Measurements from ENCODE around the gene CYTH2. TPM values are rescaled to one million over a fixed set of nuclear protein-coding genes. Genes with fewer than 3 reads are reported as not detected.
A peak's percentile ranks its signal among the peaks of the same experiment; 100 is the strongest.

The CYTH2 gene
- polyA plus RNA-seq, 1 of the 3 experiments (the other 2 are of a cell fraction): 69.5 TPM

DNA sequence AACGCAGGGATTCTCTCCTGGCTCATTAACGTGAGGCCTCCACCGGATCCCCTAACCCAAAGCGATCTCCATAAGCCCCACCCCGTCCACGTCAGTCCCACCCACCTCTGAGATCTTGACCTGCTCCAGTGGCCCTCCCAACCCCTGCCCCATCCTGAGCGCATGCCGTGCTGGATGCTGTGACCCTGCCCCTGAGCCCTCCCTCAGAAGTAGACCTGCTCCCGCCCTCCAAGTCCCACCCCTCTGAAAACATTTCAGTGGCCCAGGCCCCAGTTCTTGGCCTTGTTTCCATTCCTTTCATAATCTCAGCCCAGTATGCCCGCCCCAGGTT lies 22.6 kb downstream of the CYTH2 start:
- no peak for DNase-seq
- peaks cover 36% of the 10 kb centered on the region for H3F3A ChIP-seq (replicated peaks; ENCODE audit: insufficient read depth)
- no peaks in the 10 kb centered on the region for H4K20me1 ChIP-seq (ENCODE audit: insufficient read depth)
- WGBS (ENCODE audit: low lambda C conversion rate): 94% methylated on average over 5 of the region's 10 CpGs
- H3K36me3 ChIP-seq (replicated peaks in 1 of 2; ENCODE audit: control insufficient read depth in 1 of 2, insufficient read depth in 2 of 2, low read length in 1 of 2): peaks cover 0 to 11% of the 10 kb centered on the region in 2 experiments
- POLR2A ChIA-PET: no interaction called here
- CTCF ChIA-PET: interaction anchor here (15.9 kb wide), 1 partner anchor 95 kb away, joined by 230 read pairs; no protein-coding TSS in a partner anchor
- no peak overlapping the region for H3K9ac ChIP-seq
- no peak overlapping the region for H3K27ac ChIP-seq (ENCODE audit: low read depth in 2 of 2, low read length in 1 of 2)
- no peaks in the 10 kb centered on the region for H3K9me3 ChIP-seq
- no peak overlapping the region for H3K4me3 ChIP-seq (ENCODE audit: low read depth in 2 of 2, low read length in 1 of 2)
- no peak overlapping the region for H2AFZ ChIP-seq (ENCODE audit: low read depth)
- H3K4me2 ChIP-seq: no peak overlapping the region
- H3K9me2 ChIP-seq: no peaks in the 10 kb centered on the region
- TF ChIP-seq RCOR1 (IDR thresholded peaks at IDR 0.05; ENCODE audit: low read length) (no peak), ZBTB33 (IDR thresholded peaks at IDR 0.05; ENCODE audit: borderline replicate concordance, low read depth) (no peak), EZH2phosphoT487 (IDR thresholded peaks at IDR 0.05; ENCODE audit: borderline replicate concordance, low read depth) (no peak), SIN3A (IDR thresholded peaks at IDR 0.05; ENCODE audit: borderline replicate concordance, low read depth, low read length) (no peak), FOXJ3 (CRISPR knock-in tag; IDR thresholded peaks at IDR 0.05) (no peak), RAD21 (IDR thresholded peaks at IDR 0.05; ENCODE audit: low read length) (no peak), RXRA (IDR thresholded peaks at IDR 0.05; ENCODE audit: borderline replicate concordance, low read depth) (no peak), FOXM1 (IDR thresholded peaks at IDR 0.05; ENCODE audit: low read depth) (no peak), RFX5 (IDR thresholded peaks at IDR 0.05; ENCODE audit: low read length) (no peak)
- TF ChIP-seq, protein P1, sequence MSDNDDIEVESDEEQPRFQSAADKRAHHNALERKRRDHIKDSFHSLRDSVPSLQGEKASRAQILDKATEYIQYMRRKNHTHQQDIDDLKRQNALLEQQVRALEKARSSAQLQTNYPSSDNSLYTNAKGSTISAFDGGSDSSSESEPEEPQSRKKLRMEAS (IDR thresholded peaks at IDR 0.05; ENCODE audit: low read depth): no peak
- TF ChIP-seq, protein P2, sequence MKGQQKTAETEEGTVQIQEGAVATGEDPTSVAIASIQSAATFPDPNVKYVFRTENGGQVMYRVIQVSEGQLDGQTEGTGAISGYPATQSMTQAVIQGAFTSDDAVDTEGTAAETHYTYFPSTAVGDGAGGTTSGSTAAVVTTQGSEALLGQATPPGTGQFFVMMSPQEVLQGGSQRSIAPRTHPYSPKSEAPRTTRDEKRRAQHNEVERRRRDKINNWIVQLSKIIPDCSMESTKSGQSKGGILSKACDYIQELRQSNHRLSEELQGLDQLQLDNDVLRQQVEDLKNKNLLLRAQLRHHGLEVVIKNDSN (IDR thresholded peaks at IDR 0.05; ENCODE audit: borderline replicate concordance, low read depth): no peak
- H3K4me1 ChIP-seq (ENCODE audit: control insufficient read depth in 1 of 2, insufficient read depth in 2 of 2, low read depth in 1 of 2, low read length in 1 of 2): peaks cover 10 to 22% of the 10 kb centered on the region in 2 experiments; a peak in 3 of 4 replicates
- peaks cover 11% of the 10 kb centered on the region; the same call in 1 of the 2 replicates for H3K79me2 ChIP-seq (ENCODE audit: insufficient read depth)
- H3K27me3 ChIP-seq (ENCODE audit: insufficient read depth): no peaks in the 10 kb centered on the region

DNA sequence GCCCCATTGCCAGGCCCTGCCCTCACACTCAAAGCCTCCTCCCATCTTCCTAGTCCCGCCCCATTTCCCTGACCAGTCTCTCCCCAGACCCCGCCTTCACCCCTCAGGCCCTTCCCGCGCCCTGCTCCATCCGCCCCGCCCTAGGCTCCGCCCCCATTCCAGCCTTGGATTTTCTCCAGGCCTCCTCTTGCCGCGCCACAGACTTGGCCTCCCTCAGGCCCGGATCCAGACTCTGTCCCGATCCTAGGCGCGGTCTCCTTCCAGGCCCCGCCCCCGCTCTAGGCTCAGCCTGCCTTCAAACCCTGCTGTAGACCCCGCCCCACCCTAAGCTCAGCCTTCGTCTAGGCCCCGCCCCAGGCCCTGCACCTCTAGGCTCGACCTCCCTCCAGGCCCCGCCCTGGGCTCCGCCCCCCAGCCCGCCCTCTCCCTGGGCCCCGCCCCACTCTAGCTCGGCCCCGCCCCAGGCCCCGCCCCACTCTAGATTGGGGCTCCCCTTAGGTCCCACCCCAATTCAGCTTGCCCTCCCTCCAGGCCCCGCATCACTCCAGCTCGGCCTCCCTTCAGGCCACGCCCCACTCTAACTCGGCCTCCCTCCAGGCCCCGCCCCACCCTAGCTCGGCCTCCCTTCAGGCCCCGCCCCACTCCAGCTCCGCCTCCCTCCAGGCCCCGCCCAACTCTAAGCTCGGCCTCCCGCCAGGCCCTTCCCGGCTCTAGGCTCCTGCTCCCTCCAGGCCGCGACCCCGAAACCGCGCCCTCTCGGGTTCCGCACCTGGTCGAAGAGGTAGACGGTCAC lies 24.0 kb downstream of the CYTH2 start:
- H3K27me3 ChIP-seq (ENCODE audit: insufficient read depth): no peaks in the 10 kb centered on the region
- H3K4me3 ChIP-seq (ENCODE audit: low read depth in 2 of 2, low read length in 1 of 2): peak overlapping the region; percentile 58 to 61
- H3K79me2 ChIP-seq (ENCODE audit: insufficient read depth): peaks cover 11% of the 10 kb centered on the region; the same call in 1 of the 2 replicates
- peaks cover 13 to 14% of the 10 kb centered on the region in 2 experiments; a peak in 3 of 4 replicates for H3K4me1 ChIP-seq (ENCODE audit: control insufficient read depth in 1 of 2, insufficient read depth in 2 of 2, low read depth in 1 of 2, low read length in 1 of 2)
- no peak overlapping the region for H2AFZ ChIP-seq (ENCODE audit: low read depth)
- H4K20me1 ChIP-seq (ENCODE audit: insufficient read depth): no peaks in the 10 kb centered on the region
- H3K9ac ChIP-seq: peak overlapping the region; percentile 74
- H3K9me3 ChIP-seq: no peaks in the 10 kb centered on the region
- peak overlapping the region; percentile 68 to 78 for H3K27ac ChIP-seq (ENCODE audit: low read depth in 2 of 2, low read length in 1 of 2)
- H3K4me2 ChIP-seq: peak overlapping the region; percentile 71; the same call in 1 of the 2 replicates
- peak; percentile 99 for DNase-seq
- H3K36me3 ChIP-seq (replicated peaks in 1 of 2; ENCODE audit: control insufficient read depth in 1 of 2, insufficient read depth in 2 of 2, low read length in 1 of 2): peaks cover 0 to 11% of the 10 kb centered on the region in 2 experiments
- ChIA-PET POLR2A (interaction anchor here (0.6 to 1.3 kb wide), 3 partner anchors 9 to 126 kb away, joined by 3 to 5 read pairs (median 3); partner anchors contain the start of genes RPL18 and SPHK2), CTCF (interaction anchor here (1.0 to 15.9 kb wide), 2 partner anchors 16 to 93 kb away, joined by 3 to 230 read pairs; no protein-coding TSS in a partner anchor)
- H3K9me2 ChIP-seq: no peaks in the 10 kb centered on the region
- peak; percentile 38; the same call in 1 of the 2 replicates for TF ChIP-seq TAF1 (IDR thresholded peaks at IDR 0.05; ENCODE audit: borderline replicate concordance, low read depth, low read length)
- peak; percentile 84 for TF ChIP-seq POLR2AphosphoS5 (IDR thresholded peaks at IDR 0.05; ENCODE audit: low read depth, low read length)
- TF ChIP-seq, protein P1 (IDR thresholded peaks at IDR 0.05; ENCODE audit: low read depth): no peak
- TF ChIP-seq NRF1 (IDR thresholded peaks at IDR 0.05; ENCODE audit: low read depth, low read length): peak; percentile 9; the same call in 1 of the 2 replicates
- 0 out of 2 replicates have a peak, but pooled peaks have one; percentile 1 for TF ChIP-seq NFIC (IDR thresholded peaks at IDR 0.05; ENCODE audit: borderline replicate concordance)
- no peak for TF ChIP-seq MXI1 (IDR thresholded peaks at IDR 0.05; ENCODE audit: low read depth, low read length)
- TF ChIP-seq FOXJ3 (CRISPR knock-in tag; IDR thresholded peaks at IDR 0.05): no peak
- H3F3A ChIP-seq (replicated peaks; ENCODE audit: insufficient read depth): peaks cover 24% of the 10 kb centered on the region
- WGBS (ENCODE audit: low lambda C conversion rate): under 1% methylated on average over 32 of the region's 47 CpGs

Data from SK-N-SH (cell line).